Measurements from ENCODE around the gene PLXNA2. TPM values are rescaled to one million over a fixed set of nuclear protein-coding genes. Genes with fewer than 3 reads are reported as not detected.

PLXNA2 gene
- total and polyA plus RNA-seq, 2 of the 4 experiments (the other 2 are of a cell fraction): 0.72 to 1.1 TPM

- H3K27me3 ChIP-seq (ENCODE audit: control insufficient read depth, insufficient read depth, low read length): peaks cover 6% of the 10 kb centered on the region; the same call in 1 of the 2 replicates
- no peaks in the 10 kb centered on the region for H4K20me1 ChIP-seq (ENCODE audit: insufficient read depth, low read length)
- no peak overlapping the region for H3K4me2 ChIP-seq (ENCODE audit: low read depth, low read length)
- no peak overlapping the region for H3K23ac ChIP-seq (ENCODE audit: low read depth, low read length)
- no peak overlapping the region for H3K9ac ChIP-seq (ENCODE audit: low read depth, low read length)
- no peak overlapping the region for H3K27ac ChIP-seq (ENCODE audit: insufficient read depth, low read length)
- H3K9me3 ChIP-seq (ENCODE audit: control insufficient read depth, insufficient read depth, low read length): no peaks in the 10 kb centered on the region
- no peaks in the 10 kb centered on the region for H3K36me3 ChIP-seq (ENCODE audit: control insufficient read depth, insufficient read depth, low read length)
- no TSS peak for BruUV-seq (replicated peaks)
- no peak overlapping the region for H2BK15ac ChIP-seq (ENCODE audit: low read depth, low read length)
- POLR2A ChIA-PET (ENCODE audit: unreplicated experiment): no interaction called here
- WGBS, 2 experiments (ENCODE audit: extremely low coverage in 2 of 2, insufficient read length in 1 of 2): no CpG with 5 or more reads among the region's 3 CpGs
- TF ChIP-seq MAFK (IDR thresholded peaks at IDR 0.05; ENCODE audit: low read depth, low read length) (no peak), POLR2A (IDR thresholded peaks at IDR 0.05; ENCODE audit: low read depth, low read length) (no peak), SMC3 (IDR thresholded peaks at IDR 0.05; ENCODE audit: low read depth, low read length) (no peak), BHLHE40 (IDR thresholded peaks at IDR 0.05; ENCODE audit: low read depth, low read length) (no peak), RFX5 (IDR thresholded peaks at IDR 0.05; ENCODE audit: low read depth, low read length) (no peak), FOS (IDR thresholded peaks at IDR 0.05; ENCODE audit: low read depth, low read length) (no peak), CEBPB (IDR thresholded peaks at IDR 0.05; ENCODE audit: low read depth, low read length) (no peak), RAD21 (IDR thresholded peaks at IDR 0.05; ENCODE audit: low read length) (no peak), NFE2L2 (IDR thresholded peaks at IDR 0.05; ENCODE audit: low read depth, low read length) (no peak)
- TF ChIP-seq, protein P1, sequence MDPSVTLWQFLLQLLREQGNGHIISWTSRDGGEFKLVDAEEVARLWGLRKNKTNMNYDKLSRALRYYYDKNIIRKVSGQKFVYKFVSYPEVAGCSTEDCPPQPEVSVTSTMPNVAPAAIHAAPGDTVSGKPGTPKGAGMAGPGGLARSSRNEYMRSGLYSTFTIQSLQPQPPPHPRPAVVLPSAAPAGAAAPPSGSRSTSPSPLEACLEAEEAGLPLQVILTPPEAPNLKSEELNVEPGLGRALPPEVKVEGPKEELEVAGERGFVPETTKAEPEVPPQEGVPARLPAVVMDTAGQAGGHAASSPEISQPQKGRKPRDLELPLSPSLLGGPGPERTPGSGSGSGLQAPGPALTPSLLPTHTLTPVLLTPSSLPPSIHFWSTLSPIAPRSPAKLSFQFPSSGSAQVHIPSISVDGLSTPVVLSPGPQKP (IDR thresholded peaks at IDR 0.05; ENCODE audit: borderline replicate concordance, low read depth, low read length): no peak
- no peak overlapping the region for H3K4me3 ChIP-seq (ENCODE audit: insufficient read depth, low read depth, low read length)
- no peak overlapping the region for H4K8ac ChIP-seq (ENCODE audit: low read depth in 2 of 2, low read length in 2 of 2)
- no peak overlapping the region for H3K4ac ChIP-seq (ENCODE audit: low read depth, low read length)
- no peak overlapping the region for H2BK20ac ChIP-seq (ENCODE audit: low read depth, low read length)
- no peak overlapping the region for H2AK5ac ChIP-seq (ENCODE audit: low read depth, low read length)
- no peak overlapping the region for H2BK5ac ChIP-seq (ENCODE audit: low read depth, low read length, poor library complexity, severe bottlenecking)
- in situ Hi-C loops (cut with MboI; ENCODE audit: low sequenced_read_pairs) (no loop called here), intact Hi-C loops (cut with micrococcal nuclease) (no loop called here), dilution Hi-C loops (cut with HindIII; ENCODE audit: low sequenced_read_pairs, unreplicated experiment) (no loop called here)
- DNase-seq (peak; percentile 65), ATAC-seq (ENCODE audit: low read depth) (no peak)
- H3K9me1 ChIP-seq (ENCODE audit: insufficient read depth, low read length): no peaks in the 10 kb centered on the region; the same call in 1 of the 2 replicates
- H4K91ac ChIP-seq (ENCODE audit: insufficient read depth, low read depth, low read length): no peak overlapping the region
- H4K5ac ChIP-seq (ENCODE audit: low read depth, low read length): no peak overlapping the region
- no peak overlapping the region for H3K56ac ChIP-seq (ENCODE audit: extremely low read depth, insufficient read depth, low read length)
- H3K4me1 ChIP-seq (ENCODE audit: control insufficient read depth, insufficient read depth, low read length): no peaks in the 10 kb centered on the region
- no peak overlapping the region for H2AK9ac ChIP-seq (replicated peaks; ENCODE audit: low read depth, low read length, poor library complexity)
- no peaks in the 10 kb centered on the region for H3K79me1 ChIP-seq (ENCODE audit: low read depth in 1 of 2, low read length in 2 of 2)
- CTCF ChIA-PET: no interaction called here
- H3K14ac ChIP-seq (replicated peaks; ENCODE audit: low read depth, low read length): no peak overlapping the region
- no peak overlapping the region for H3K18ac ChIP-seq (ENCODE audit: low read depth, low read length)
- no peak overlapping the region for H2BK120ac ChIP-seq (ENCODE audit: low read depth, low read length)
- H2AFZ ChIP-seq (replicated peaks; ENCODE audit: low read length, poor library complexity): no peak overlapping the region
Observed at GRCh38 chr1:208004851-208005250, 239.3 kb downstream of the PLXNA2 start.
